Measurements from ENCODE around the gene KLHL17.
"Not testable (repeated sequence)": the region's sequence is repeated elsewhere in the genome, so short reads cannot be mapped to it uniquely, and the experiment has no call there.

The KLHL17 gene

GRCh38 chr1:991895-992294 is 31.5 kb downstream of the KLHL17 start:
- no peak for DNase-seq
- Mint-ChIP-seq H3K9me3 (peaks cover 9% of the 10 kb centered on the region), H3K4me3 (no peak overlapping the region), H3K4me1 (peaks cover 6% of the 10 kb centered on the region), H3K27me3 (peaks cover 75% of the 10 kb centered on the region), H3K27ac (no peak overlapping the region), H3K36me3 (peaks cover 2% of the 10 kb centered on the region)
- CTCF ChIA-PET = interaction anchor here (1.0 to 1.6 kb wide), 3 partner anchors 9 to 379 kb away, joined by 3 to 9 read pairs (median 5); no protein-coding TSS in a partner anchor

- H3K4me3 Mint-ChIP-seq = no peak overlapping the region
- CTCF ChIA-PET = interaction anchor here (1.4 to 3.3 kb wide), 3 partner anchors 9 to 379 kb away, joined by 3 to 28 read pairs (median 9); no protein-coding TSS in a partner anchor
- peaks cover 78% of the 10 kb centered on the region for H3K27me3 Mint-ChIP-seq
- H3K27ac Mint-ChIP-seq = no peak overlapping the region
- peaks cover 2% of the 10 kb centered on the region for H3K36me3 Mint-ChIP-seq
- H3K4me1 Mint-ChIP-seq = peaks cover 6% of the 10 kb centered on the region
- DNase-seq = no peak
- H3K9me3 Mint-ChIP-seq = peaks cover 9% of the 10 kb centered on the region
These were observed 32.0 kb downstream of the KLHL17 start for GRCh38 chr1:992362-992761.

- DNase-seq = no peak
- Mint-ChIP-seq H3K27me3 (peaks cover 81% of the 10 kb centered on the region), H3K4me3 (no peak overlapping the region), H3K27ac (no peak overlapping the region), H3K36me3 (peaks cover 2% of the 10 kb centered on the region), H3K9me3 (peaks cover 9% of the 10 kb centered on the region), H3K4me1 (peaks cover 6% of the 10 kb centered on the region)
- CTCF ChIA-PET = interaction anchor here (1.1 to 3.3 kb wide), 2 partner anchors 10 to 71 kb away, joined by 3 to 28 read pairs; no protein-coding TSS in a partner anchor
These were observed 33.1 kb downstream of the KLHL17 start for GRCh38 chr1:993379-993995.

GRCh38 chr1:994546-994945 is 34.2 kb downstream of the KLHL17 start:
- H3K36me3 Mint-ChIP-seq, H3K4me3 Mint-ChIP-seq, H3K9me3 Mint-ChIP-seq, H3K27ac Mint-ChIP-seq, DNase-seq, H3K4me1 Mint-ChIP-seq: not testable (repeated sequence)
- H3K27me3 Mint-ChIP-seq = peaks cover 81% of the 10 kb centered on the region
- CTCF ChIA-PET = interaction anchor here (1.1 to 3.3 kb wide), 2 partner anchors 11 to 24 kb away, joined by 3 to 28 read pairs; no protein-coding TSS in a partner anchor

GRCh38 chr1:995665-996633 is 35.6 kb downstream of the KLHL17 start:
- no peak for DNase-seq
- Mint-ChIP-seq H3K9me3 (peaks cover 9% of the 10 kb centered on the region), H3K4me1 (peaks cover 10% of the 10 kb centered on the region), H3K27ac (no peak overlapping the region), H3K4me3 (no peak overlapping the region), H3K27me3 (peaks cover 83% of the 10 kb centered on the region), H3K36me3 (peaks cover 2% of the 10 kb centered on the region)
- CTCF ChIA-PET = no interaction called here

GRCh38 chr1:996851-997712 is 36.7 kb downstream of the KLHL17 start:
- CTCF ChIA-PET = interaction anchor here (1.4 kb wide), 2 partner anchors 13 to 125 kb away, joined by 3 to 5 read pairs; no protein-coding TSS in a partner anchor
- Mint-ChIP-seq H3K27me3 (peaks cover 87% of the 10 kb centered on the region), H3K4me1 (peaks cover 11% of the 10 kb centered on the region), H3K27ac (no peak overlapping the region), H3K9me3 (peaks cover 4% of the 10 kb centered on the region), H3K4me3 (no peak overlapping the region), H3K36me3 (no peaks in the 10 kb centered on the region)
- peak; percentile 19 for DNase-seq

- H3K36me3 Mint-ChIP-seq = no peaks in the 10 kb centered on the region
- CTCF ChIA-PET = interaction anchor here (1.4 kb wide), 2 partner anchors 13 to 125 kb away, joined by 3 to 5 read pairs; no protein-coding TSS in a partner anchor
- H3K4me3 Mint-ChIP-seq = no peak overlapping the region
- H3K27ac Mint-ChIP-seq = no peak overlapping the region
- DNase-seq = peak; percentile 16
- H3K9me3 Mint-ChIP-seq = peaks cover 2% of the 10 kb centered on the region
- peaks cover 92% of the 10 kb centered on the region for H3K27me3 Mint-ChIP-seq
- H3K4me1 Mint-ChIP-seq = peaks cover 11% of the 10 kb centered on the region
These were observed 37.3 kb downstream of the KLHL17 start for GRCh38 chr1:997713-997992.

GRCh38 chr1:997993-998744 is 37.8 kb downstream of the KLHL17 start:
- Mint-ChIP-seq H3K4me3 (no peak overlapping the region), H3K4me1 (peaks cover 11% of the 10 kb centered on the region), H3K27ac (no peak overlapping the region), H3K9me3 (no peaks in the 10 kb centered on the region), H3K36me3 (no peaks in the 10 kb centered on the region), H3K27me3 (peaks cover 94% of the 10 kb centered on the region)
- CTCF ChIA-PET = interaction anchor here (1.4 kb wide), 2 partner anchors 14 to 124 kb away, joined by 3 to 5 read pairs; no protein-coding TSS in a partner anchor
- DNase-seq = no peak

GRCh38 chr1:998745-998994 is 38.3 kb downstream of the KLHL17 start:
- Mint-ChIP-seq H3K4me3 (no peak overlapping the region), H3K36me3 (no peaks in the 10 kb centered on the region), H3K27me3 (peaks cover 94% of the 10 kb centered on the region), H3K4me1 (peaks cover 11% of the 10 kb centered on the region), H3K27ac (no peak overlapping the region), H3K9me3 (no peaks in the 10 kb centered on the region)
- CTCF ChIA-PET = no interaction called here
- no peak for DNase-seq

GRCh38 chr1:998995-999724 is 38.8 kb downstream of the KLHL17 start:
- Mint-ChIP-seq H3K9me3 (no peaks in the 10 kb centered on the region), H3K4me3 (no peak overlapping the region), H3K27ac (no peak overlapping the region), H3K4me1 (peaks cover 11% of the 10 kb centered on the region), H3K36me3 (no peaks in the 10 kb centered on the region), H3K27me3 (peaks cover 94% of the 10 kb centered on the region)
- CTCF ChIA-PET = no interaction called here
- DNase-seq = peak; percentile 40

GRCh38 chr1:999725-1000356 is 39.5 kb downstream of the KLHL17 start, which contains the start of gene HES4:
Gene HES4 (minus strand): TSS chr1:1000097. CDS start chr1:999973, 124 bp downstream.
- H3K9me3 Mint-ChIP-seq = no peaks in the 10 kb centered on the region

GRCh38 chr1:1000357-1001056 is 40.1 kb downstream of the KLHL17 start:
- peaks cover 94% of the 10 kb centered on the region for H3K27me3 Mint-ChIP-seq
- CTCF ChIA-PET = interaction anchor here (1.9 to 2.0 kb wide), 3 partner anchors 9 to 19 kb away, joined by 5 to 12 read pairs (median 9); partner anchors contain the start of gene ISG15
- H3K4me1 Mint-ChIP-seq = peaks cover 21% of the 10 kb centered on the region
- H3K27ac Mint-ChIP-seq = peak overlapping the region; percentile 45
- H3K4me3 Mint-ChIP-seq = peak overlapping the region; percentile 51
- H3K9me3 Mint-ChIP-seq = no peaks in the 10 kb centered on the region
- peak; percentile 68 for DNase-seq
- no peaks in the 10 kb centered on the region for H3K36me3 Mint-ChIP-seq

More at GRCh38 chr1:999725-1000356, 39.5 kb downstream of the KLHL17 start, which contains the start of gene HES4:
- DNase-seq = peak; percentile 73
- Mint-ChIP-seq H3K36me3 (no peaks in the 10 kb centered on the region), H3K27me3 (peaks cover 94% of the 10 kb centered on the region), H3K27ac (peak within 1 kb of the TSS; percentile 45), H3K4me3 (peak within 1 kb of the TSS; percentile 51), H3K4me1 (peaks cover 15% of the 10 kb centered on the region)
- CTCF ChIA-PET = no interaction called here

Data from activated naive CD4-positive, alpha-beta T cell treated with anti-CD3 and anti-CD28 coated beads, Interleukin-2, amount 10 ng/mL, durations not matched to agents 7 days and 5 days (primary cell).